T-cell (primary cell): Measurements from ENCODE around the gene KIR3DL1. TPM values are rescaled to one million over a fixed set of nuclear protein-coding genes. Genes with fewer than 3 reads are reported as not detected.
"Not testable (repeated sequence)": the region's sequence is repeated elsewhere in the genome, so short reads cannot be mapped to it uniquely, and the experiment has no call there.

ENCODE experiments used
- ATAC-seq, 4 experiments: fragments of 200-7000 bp in 3 of 4; fragments of 150-1000 bp in 1 of 4; cut with Tn5 transposase; replicated peaks in 1 of 4; 1 replicate in 3 of 4; 2 replicates in 1 of 4; pipeline ENCODE4 v1.10.0; 2021; ENCODE audit warnings: moderate library complexity in 3 of 4, mild to moderate bottlenecking in 2 of 4, moderate number of reproducible peaks in 1 of 4
- CTCF ChIA-PET, 2 donors: fragments of 300-600 bp; sonication (Branson Sonifier 250); formaldehyde crosslinking; loops; one replicate each; lab custom pipeline; 2022; ENCODE audit warnings: antibody characterized with exemption in 2 of 2; lab: Charles Lee
- POLR2A ChIA-PET, 2 donors: fragments of 300-600 bp; sonication (Branson Sonifier 250); formaldehyde crosslinking; loops; one replicate each; lab custom pipeline; 2022; ENCODE audit warnings: antibody characterized with exemption in 2 of 2; lab: Charles Lee
- DNase-seq, 35 experiments: peaks; one replicate each; pipeline versions ENCODE4 v3.0.0 to v3.0.0-alpha.2; 2013 to 2023
- H3K27ac ChIP-seq: one replicate; pipeline ENCODE4 v1.5.1; 2013; ENCODE audit warnings: low read length
- H3K27me3 ChIP-seq, 2 experiments: replicated peaks in 1 of 2; 1 replicate in 1 of 2; 2 replicates in 1 of 2; pipeline versions ENCODE4 v1.6.1 to v1.7.0; 2013; ENCODE audit warnings: low read length in 1 of 2, mixed read lengths in 1 of 2; ENCODE audit not compliant: control insufficient read depth in 2 of 2, insufficient read depth in 2 of 2; ENCODE audit errors: extremely low read depth in 1 of 2
- H3K36me3 ChIP-seq, 2 donors: 1 replicate in 1 of 2; 2 replicates in 1 of 2; pipeline versions ENCODE4 v1.6.1 to v1.7.0; 2013; ENCODE audit warnings: low read length in 1 of 2; ENCODE audit not compliant: control insufficient read depth in 2 of 2, insufficient read depth in 1 of 2; ENCODE audit errors: extremely low read depth in 1 of 2
- H3K4me1 ChIP-seq, 2 experiments: 1 replicate in 1 of 2; 2 replicates in 1 of 2; pipeline versions ENCODE4 v1.6.1 to v1.7.0; 2013; ENCODE audit warnings: low read length in 2 of 2, mixed read lengths in 1 of 2; ENCODE audit not compliant: insufficient read depth in 2 of 2, control insufficient read depth in 1 of 2; ENCODE audit errors: extremely low read depth in 1 of 2
- H3K4me3 ChIP-seq, 2 donors: 1 replicate in 1 of 2; 2 replicates in 1 of 2; pipeline versions ENCODE4 v1.5.1 to v1.7.0; 2013; ENCODE audit warnings: mild to moderate bottlenecking in 2 of 2, low read length in 1 of 2, moderate library complexity in 1 of 2; ENCODE audit not compliant: control insufficient read depth in 1 of 2; ENCODE audit errors: extremely low read depth in 1 of 2
- H3K9me3 ChIP-seq: 2 replicates; pipeline ENCODE4 v1.7.0; 2013
- H3K27ac Mint-ChIP-seq, 2 donors: one replicate each; pipeline ENCODE4 v1.8.0; 2020 to 2021; ENCODE audit warnings: mild to moderate bottlenecking in 2 of 2, mixed read lengths in 2 of 2
- H3K27me3 Mint-ChIP-seq, 2 donors: one replicate each; pipeline ENCODE4 v1.8.0; 2021 to 2022; ENCODE audit warnings: mixed read lengths in 2 of 2
- H3K36me3 Mint-ChIP-seq: one replicate; pipeline ENCODE4 v1.8.0; 2021; ENCODE audit warnings: mixed read lengths
- H3K4me1 Mint-ChIP-seq, 3 donors: one replicate each; pipeline ENCODE4 v1.8.0; 2020 to 2022; ENCODE audit warnings: mixed read lengths in 3 of 3, mild to moderate bottlenecking in 1 of 3
- H3K4me3 Mint-ChIP-seq, 3 donors: one replicate each; pipeline ENCODE4 v1.8.0; 2020 to 2022; ENCODE audit warnings: mild to moderate bottlenecking in 3 of 3, mixed read lengths in 3 of 3, moderate library complexity in 3 of 3
- H3K9me3 Mint-ChIP-seq, 3 donors: one replicate each; pipeline ENCODE4 v1.8.0; 2020 to 2022; ENCODE audit warnings: mixed read lengths in 3 of 3
- WGBS: methylation state at CpG from one replicate; pipeline ENCODE4 v1.1.5; 2013; ENCODE audit warnings: missing lambda C conversion rate; ENCODE audit not compliant: insufficient coverage; 5-methylcytosine and 5-hydroxymethylcytosine counted together
- total RNA-seq, 35 experiments: library from RNA in 6 of 35; stranded (reverse) in 6 of 35; fragments of 120-200 nt in 1 of 35; gene quantifications; one replicate each; pipeline versions ENCODE4 v1.2.1 to v1.2.4 and lab custom pipeline; 2013 to 2026

Gene KIR3DL1
- under 1 TPM in 4 of 5 donors, not detected in 1; 0.44 to 0.68 (median 0.54) TPM for total RNA-seq
- 3.2 TPM for total RNA-seq (2013)
- 0 to 0.84 (median 0.16) reads per million in 29 experiments for total RNA-seq (lab: John Stamatoyannopoulos, UW)

DNA sequence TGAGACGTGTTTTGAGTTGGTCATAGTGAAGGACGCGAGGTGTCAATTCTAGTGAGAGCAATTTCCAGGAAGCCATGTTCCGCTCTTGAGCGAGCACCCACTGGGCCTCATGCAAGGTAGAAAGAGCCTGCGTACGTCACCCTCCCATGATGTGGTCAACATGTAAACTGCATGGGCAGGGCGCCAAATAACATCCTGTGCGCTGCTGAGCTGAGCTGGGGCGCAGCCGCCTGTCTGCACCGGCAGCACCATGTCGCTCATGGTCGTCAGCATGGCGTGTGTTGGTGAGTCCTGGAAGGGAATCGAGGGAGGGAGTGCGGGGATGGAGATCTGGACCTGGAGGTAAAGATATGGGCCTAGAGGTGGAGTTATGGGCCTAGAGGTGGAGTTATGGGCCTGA, at the start of gene KIR3DL1:
TSS of gene KIR3DL1 (plus strand) at position 218 of the 400 bp plus-strand sequence.
- ATAC-seq, H3K9me3 ChIP-seq, POLR2A ChIA-PET, H3K27me3 ChIP-seq, H3K4me1 ChIP-seq, H3K4me3 ChIP-seq, CTCF ChIA-PET, H3K36me3 ChIP-seq, H3K36me3 Mint-ChIP-seq, H3K27ac ChIP-seq, H3K4me1 Mint-ChIP-seq: not testable (repeated sequence)
- 81% methylated on average over 9 of the region's 17 CpGs for WGBS
- Mint-ChIP-seq H3K4me3 (peak within 1 kb of the TSS in 1 of 3 donors; percentile 64), H3K27ac (peak within 1 kb of the TSS in 1 of 2 donors; percentile 25), H3K27me3 (peaks cover 8 to 33% of the 10 kb centered on the region in 2 donors), H3K9me3 (peaks cover 4 to 12% (median 7%) of the 10 kb centered on the region in 3 donors)
- DNase-seq: peak in 1 of 35 experiments; percentile 16

DNA sequence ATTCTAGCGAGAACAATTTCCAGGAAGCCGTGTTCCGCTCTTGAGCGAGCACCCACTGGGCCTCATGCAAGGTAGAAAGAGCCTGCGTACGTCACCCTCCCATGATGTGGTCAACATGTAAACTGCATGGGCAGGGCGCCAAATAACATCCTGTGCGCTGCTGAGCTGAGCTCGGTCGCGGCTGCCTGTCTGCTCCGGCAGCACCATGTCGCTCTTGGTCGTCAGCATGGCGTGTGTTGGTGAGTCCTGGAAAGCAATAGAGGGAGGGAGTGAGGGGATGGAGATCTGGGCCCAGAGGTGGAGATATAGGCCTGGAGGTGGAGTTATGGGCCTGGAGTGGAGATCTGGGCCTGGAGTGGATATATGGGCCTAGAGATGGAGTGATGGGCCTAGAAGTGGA, 46.6 kb upstream of the KIR3DL1 start, which contains the start of gene KIR2DL1:
TSS of gene KIR2DL1 (plus strand) at position 148 of the 400 bp plus-strand sequence. CDS start at position 206, 58 bp downstream.
- DNase-seq, H3K27me3 Mint-ChIP-seq, CTCF ChIA-PET, H3K4me1 ChIP-seq, H3K9me3 ChIP-seq, H3K4me1 Mint-ChIP-seq, POLR2A ChIA-PET, H3K36me3 Mint-ChIP-seq, H3K4me3 Mint-ChIP-seq, H3K4me3 ChIP-seq, H3K9me3 Mint-ChIP-seq, H3K27me3 ChIP-seq, H3K36me3 ChIP-seq, H3K27ac Mint-ChIP-seq, H3K27ac ChIP-seq, ATAC-seq: not testable (repeated sequence)
- 94% methylated on average over 12 of the region's 15 CpGs for WGBS

- H3K27me3 ChIP-seq, POLR2A ChIA-PET, ATAC-seq, H3K27me3 Mint-ChIP-seq, H3K9me3 ChIP-seq, H3K9me3 Mint-ChIP-seq, H3K4me1 ChIP-seq, DNase-seq, H3K27ac ChIP-seq, H3K4me3 ChIP-seq, H3K4me3 Mint-ChIP-seq, H3K27ac Mint-ChIP-seq, H3K4me1 Mint-ChIP-seq, H3K36me3 ChIP-seq, H3K36me3 Mint-ChIP-seq, CTCF ChIA-PET: not testable (repeated sequence)
- WGBS: 92% methylated on average over 3 of the region's 4 CpGs
Observed at GRCh38 chr19:54770511-54770910, 45.8 kb upstream of the KIR3DL1 start.

GRCh38 chr19:54771018-54771960, 45.0 kb upstream of the KIR3DL1 start:
- H3K27me3 Mint-ChIP-seq, H3K27ac ChIP-seq, H3K36me3 ChIP-seq, H3K4me1 Mint-ChIP-seq, POLR2A ChIA-PET, H3K9me3 Mint-ChIP-seq, ATAC-seq, H3K27ac Mint-ChIP-seq, H3K4me3 Mint-ChIP-seq, H3K36me3 Mint-ChIP-seq, H3K4me3 ChIP-seq, H3K27me3 ChIP-seq, H3K4me1 ChIP-seq, CTCF ChIA-PET, H3K9me3 ChIP-seq: not testable (repeated sequence)
- WGBS: 68% methylated on average over 7 of the region's 15 CpGs
- DNase-seq: peak in 1 of 35 experiments; percentile 0

DNA sequence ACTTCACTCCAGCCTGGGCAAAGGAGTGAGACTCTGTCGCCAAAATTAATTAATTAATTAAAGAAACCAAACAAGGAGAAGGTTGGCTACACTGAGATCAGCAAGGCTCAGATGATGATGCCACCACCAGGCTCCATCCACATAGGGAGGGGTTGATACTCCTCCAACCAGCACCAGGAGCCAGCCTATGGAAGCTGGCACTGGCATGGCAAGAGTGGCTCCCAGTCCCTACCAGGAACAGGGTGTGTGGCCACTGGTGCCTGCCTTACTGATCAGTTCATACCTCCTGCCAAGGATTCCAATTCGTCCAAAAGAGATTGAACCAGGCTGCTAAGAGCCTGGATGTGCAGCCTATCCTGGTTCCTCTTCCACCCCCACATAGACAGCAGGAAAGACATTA, 43.6 kb upstream of the KIR3DL1 start:
- H3K27ac Mint-ChIP-seq, H3K27me3 ChIP-seq, H3K36me3 Mint-ChIP-seq, H3K9me3 Mint-ChIP-seq, H3K4me3 Mint-ChIP-seq, H3K36me3 ChIP-seq, H3K27ac ChIP-seq, H3K9me3 ChIP-seq, H3K4me3 ChIP-seq, POLR2A ChIA-PET, CTCF ChIA-PET, H3K4me1 Mint-ChIP-seq, H3K4me1 ChIP-seq, ATAC-seq, DNase-seq: not testable (repeated sequence)
- H3K27me3 Mint-ChIP-seq: peaks cover 8 to 10% of the 10 kb centered on the region in 2 donors
- 33% methylated on average over 1 of the region's 2 CpGs for WGBS

DNA sequence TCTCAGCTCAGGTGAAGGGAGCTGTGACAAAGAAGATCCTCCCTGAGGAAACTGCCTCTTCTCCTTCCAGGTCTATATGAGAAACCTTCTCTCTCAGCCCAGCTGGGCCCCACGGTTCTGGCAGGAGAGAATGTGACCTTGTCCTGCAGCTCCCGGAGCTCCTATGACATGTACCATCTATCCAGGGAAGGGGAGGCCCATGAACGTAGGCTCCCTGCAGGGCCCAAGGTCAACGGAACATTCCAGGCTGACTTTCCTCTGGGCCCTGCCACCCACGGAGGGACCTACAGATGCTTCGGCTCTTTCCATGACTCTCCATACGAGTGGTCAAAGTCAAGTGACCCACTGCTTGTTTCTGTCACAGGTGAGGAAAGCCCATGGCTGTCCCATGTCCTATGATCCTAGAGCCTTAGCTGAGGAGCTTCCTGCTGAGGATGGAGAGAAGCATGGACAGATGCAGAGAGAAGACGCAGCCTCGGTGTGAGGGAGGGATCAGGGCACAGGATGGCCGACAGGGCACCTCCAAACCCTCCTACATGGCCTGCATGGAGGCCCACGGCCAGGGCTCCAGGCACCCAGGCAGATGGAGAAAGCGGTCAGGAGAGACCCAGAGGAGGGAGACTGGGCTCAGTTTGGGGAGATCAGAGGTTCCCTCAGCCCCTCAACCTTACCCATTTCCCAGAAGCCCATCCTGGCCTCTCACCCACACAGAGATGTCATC, 41.0 kb upstream of the KIR3DL1 start:
- WGBS: 79% methylated on average over 11 of the region's 12 CpGs
- H3K4me3 Mint-ChIP-seq, POLR2A ChIA-PET: not testable (repeated sequence)

More for the DNA sequence above, 41.0 kb upstream of the KIR3DL1 start:
- H3K4me3 ChIP-seq, H3K27ac Mint-ChIP-seq, H3K9me3 Mint-ChIP-seq, H3K27me3 ChIP-seq, DNase-seq, H3K9me3 ChIP-seq, CTCF ChIA-PET, H3K27ac ChIP-seq, H3K4me1 Mint-ChIP-seq, H3K36me3 ChIP-seq, H3K4me1 ChIP-seq, ATAC-seq, H3K36me3 Mint-ChIP-seq: not testable (repeated sequence)
- peaks cover 11 to 12% of the 10 kb centered on the region in 2 donors for H3K27me3 Mint-ChIP-seq
